ACHN (cell line): ENCODE results near the gene MINDY3.

Source experiments
- DNase-seq: peaks from one replicate; pipeline ENCODE4 v3.0.0-alpha.2; 2015
- in situ Hi-C: cut with HindIII; loops from 2 replicates; pipeline ENCODE4 v1.10.0; 2017; ENCODE audit warnings: low sequenced_read_pairs, low pct_ligation_motif_present, low pct_unique_long_range_greater_than_20kb

MINDY3 gene

GRCh38 chr10:15748126-15748525 is 112.2 kb downstream of the MINDY3 start:
- in situ Hi-C loops, result no loop called here
- DNase-seq, result no peak

- in situ Hi-C loops, result no loop called here
- DNase-seq, result no peak
These were observed 112.7 kb downstream of the MINDY3 start for GRCh38 chr10:15747632-15748031.

GRCh38 chr10:15745751-15746150 is 114.6 kb downstream of the MINDY3 start:
- in situ Hi-C loops, result no loop called here
- DNase-seq, result no peak

GRCh38 chr10:15744217-15744865 is 116.0 kb downstream of the MINDY3 start:
- in situ Hi-C loops, result no loop called here
- peak; percentile 47 for DNase-seq

GRCh38 chr10:15743443-15743842 is 116.9 kb downstream of the MINDY3 start:
- DNase-seq, result no peak
- in situ Hi-C loops, result no loop called here

- in situ Hi-C loops, result no loop called here
- DNase-seq, result no peak
These were observed 117.5 kb downstream of the MINDY3 start for GRCh38 chr10:15742836-15743235.

GRCh38 chr10:15742102-15742501 is 118.2 kb downstream of the MINDY3 start:
- DNase-seq, result no peak
- in situ Hi-C loops, result no loop called here

- in situ Hi-C loops, result no loop called here
- DNase-seq, result no peak
These were observed 118.7 kb downstream of the MINDY3 start for GRCh38 chr10:15741581-15741980.

GRCh38 chr10:15740261-15740660 is 120.0 kb downstream of the MINDY3 start:
- DNase-seq, result no peak
- in situ Hi-C loops, result no loop called here

- in situ Hi-C loops, result no loop called here
- no peak for DNase-seq
These were observed 120.9 kb downstream of the MINDY3 start for GRCh38 chr10:15739254-15739970.

GRCh38 chr10:15738270-15738925 is 121.9 kb downstream of the MINDY3 start:
- in situ Hi-C loops, result no loop called here
- DNase-seq, result no peak

GRCh38 chr10:15737656-15738055 is 122.7 kb downstream of the MINDY3 start:
- in situ Hi-C loops, result no loop called here
- DNase-seq, result no peak

- in situ Hi-C loops, result no loop called here
- DNase-seq, result no peak
These were observed 124.5 kb downstream of the MINDY3 start for GRCh38 chr10:15735763-15736162.

- DNase-seq, result no peak
- in situ Hi-C loops, result no loop called here
These were observed 130.0 kb downstream of the MINDY3 start for GRCh38 chr10:15730341-15730740.

GRCh38 chr10:15729890-15730289 is 130.4 kb downstream of the MINDY3 start:
- no peak for DNase-seq
- in situ Hi-C loops, result no loop called here
